NCI-H446 treated with DMSO at 0.1 percent for 48 hours (cell line): Measurements from ENCODE around the gene ADGRG2.

Source experiments
- DNase-seq: peaks from one replicate; lab custom pipeline; 2025; lab: John Stamatoyannopoulos, UW

Gene ADGRG2

DNA sequence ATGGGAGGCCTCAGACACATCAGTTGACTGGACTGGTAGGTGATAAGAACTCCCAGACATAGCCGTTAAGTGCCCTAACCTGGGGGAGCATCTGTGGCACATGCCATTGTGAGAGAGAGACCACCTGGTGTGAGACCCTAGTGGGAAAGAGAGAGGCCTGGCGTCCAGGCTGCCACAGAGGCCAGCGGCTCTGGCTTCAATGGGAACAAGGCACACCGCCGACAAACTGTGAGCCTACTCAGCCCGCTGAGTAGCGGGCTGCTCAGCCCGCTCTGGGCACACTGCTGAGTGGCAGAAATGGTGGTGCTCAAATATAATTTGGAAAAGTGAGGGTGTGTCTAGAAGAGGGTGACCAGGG is 172.3 kb downstream of the ADGRG2 start:
- DNase-seq: no peak

DNA sequence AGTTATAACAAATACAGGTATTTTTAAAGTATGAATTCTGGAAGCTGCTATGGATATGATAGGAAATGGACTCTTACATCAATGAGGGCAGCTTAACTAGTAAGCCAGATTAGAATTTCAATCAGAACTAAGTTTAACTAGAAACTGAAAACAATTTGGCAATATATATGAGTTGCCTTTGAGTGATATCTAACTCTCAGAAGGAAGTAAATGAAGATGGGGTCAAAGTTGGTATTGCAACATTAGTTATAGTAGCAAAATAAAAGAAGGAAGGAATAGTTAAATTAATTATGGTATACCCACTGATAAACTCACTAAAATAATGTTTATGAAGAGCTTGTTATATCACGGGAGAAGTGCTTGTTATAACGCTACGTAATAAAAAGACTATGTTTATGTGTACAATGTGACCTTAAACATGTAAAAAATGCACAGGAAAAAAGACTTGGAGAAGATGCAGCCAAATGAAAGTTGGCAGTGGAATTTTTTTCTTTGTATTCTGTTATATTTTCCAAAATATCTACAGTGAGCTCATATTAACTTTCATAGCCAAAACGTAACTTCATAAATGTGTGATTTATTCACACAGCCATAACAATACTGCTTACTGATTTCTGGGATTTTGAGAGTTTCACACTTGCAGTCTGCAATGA is 172.9 kb downstream of the ADGRG2 start:
- DNase-seq: no peak

DNA sequence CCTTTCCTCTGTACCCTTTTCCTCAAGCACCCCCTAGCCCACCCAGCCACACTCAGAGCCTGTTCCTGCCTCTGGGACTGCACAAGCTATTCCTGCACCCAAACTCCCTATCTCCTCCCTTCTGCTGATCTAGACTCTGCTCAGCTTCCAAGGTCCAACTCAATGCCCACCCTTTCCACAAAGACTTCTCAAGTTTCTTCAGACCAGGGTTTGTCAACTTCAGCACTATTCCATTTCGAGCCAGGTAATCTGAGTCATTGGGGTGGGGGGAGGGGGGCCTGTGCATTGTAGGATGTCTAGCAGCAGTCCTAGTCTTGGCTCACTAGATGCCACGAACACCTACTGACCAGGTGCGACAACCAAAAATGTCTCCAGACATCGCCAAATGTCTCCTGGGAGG is 175.7 kb downstream of the ADGRG2 start:
- no peak for DNase-seq

DNA sequence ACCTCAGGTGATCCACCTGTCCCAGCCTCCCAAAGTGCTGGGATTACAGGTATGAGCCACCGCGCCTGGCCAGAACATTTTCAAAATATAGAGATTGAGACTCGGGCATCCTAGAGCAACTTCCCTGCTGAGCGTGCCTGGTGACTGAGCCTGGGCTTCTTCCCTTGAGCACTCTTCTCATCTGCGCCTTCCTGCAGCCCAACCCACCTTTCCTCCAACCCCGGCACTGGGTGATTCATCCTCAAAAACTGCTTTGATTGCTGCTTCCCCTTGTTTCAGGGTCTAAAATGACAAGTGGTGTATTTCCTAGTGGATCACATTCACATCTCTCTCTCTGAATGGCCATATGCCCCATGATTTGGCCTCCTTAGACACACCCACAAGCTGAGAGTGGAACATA is 176.1 kb downstream of the ADGRG2 start:
- no peak for DNase-seq

DNA sequence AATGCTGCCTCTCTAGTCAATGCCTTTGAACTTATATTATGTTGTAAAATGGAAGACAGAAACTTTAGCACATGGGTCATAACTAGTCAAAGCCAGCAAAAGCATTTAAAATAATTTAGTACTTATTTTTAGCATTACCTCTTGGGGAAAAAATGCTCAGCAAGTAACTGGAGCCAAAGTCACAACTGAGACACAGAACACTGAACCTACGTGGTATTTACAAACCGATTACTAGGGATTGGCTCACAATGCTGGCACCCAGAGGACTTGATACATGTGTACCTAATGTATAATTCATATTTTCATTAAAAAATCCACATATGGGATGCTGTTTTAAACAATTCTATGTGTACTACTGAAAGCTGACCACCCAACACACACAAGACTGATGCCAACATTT is 176.8 kb downstream of the ADGRG2 start:
- DNase-seq: no peak

DNA sequence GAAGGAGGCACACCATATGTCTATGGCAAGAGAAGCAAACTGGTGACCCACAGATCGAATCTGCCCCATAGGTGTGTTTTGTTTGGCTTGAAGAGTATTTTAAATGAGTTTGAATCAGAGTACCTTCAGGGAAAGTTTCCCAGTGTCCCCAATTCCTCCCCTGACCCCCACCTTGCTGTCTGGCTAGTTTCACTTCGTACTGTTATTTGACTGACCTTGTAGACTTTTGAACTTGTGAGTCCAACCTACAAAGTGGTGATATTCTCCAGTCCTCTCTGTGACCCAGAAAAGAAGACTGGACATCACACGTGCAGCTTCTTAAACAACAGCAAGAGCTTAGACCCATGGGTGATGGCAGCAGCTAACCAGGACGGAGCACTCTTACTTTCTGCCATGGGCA is 177.8 kb downstream of the ADGRG2 start:
- no peak for DNase-seq

DNA sequence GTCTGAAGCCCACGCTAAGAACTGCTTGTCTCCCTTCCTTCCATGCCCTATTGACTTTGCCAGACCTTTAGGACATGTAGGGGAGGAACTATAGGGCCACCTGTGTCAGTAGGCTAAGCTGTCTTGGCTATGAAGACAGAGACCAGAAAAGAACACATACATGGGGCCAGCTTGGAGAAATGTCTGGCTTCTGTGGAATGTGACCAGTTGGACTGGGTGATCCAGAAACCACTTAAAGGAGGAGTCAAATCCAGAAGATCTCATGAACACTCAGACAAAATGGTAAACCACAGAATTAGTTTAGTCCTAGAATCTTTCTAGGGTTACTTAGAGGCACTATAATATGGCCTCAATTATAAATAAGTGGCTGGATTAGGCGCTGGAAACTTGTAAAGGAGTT is 180.4 kb downstream of the ADGRG2 start:
- DNase-seq: no peak
